GM18498 (cell line): ENCODE results near the gene TMEM80.
"Not testable (repeated sequence)": the region's sequence is repeated elsewhere in the genome, so short reads cannot be mapped to it uniquely, and the experiment has no call there.

Experiments
- ATAC-seq: cut with Tn5 transposase; IDR thresholded peaks from one replicate; pipeline ENCODE4 v1.9.1; 2021; ENCODE audit warnings: mild to moderate bottlenecking, moderate library complexity; ENCODE audit not compliant: unreplicated experiment

TMEM80 gene

GRCh38 chr11:695538-696248 is at the start of gene TMEM80:
TMEM80 (plus strand) TSS chr11:695816; CDS start chr11:695828, 12 bp downstream.
- ATAC-seq = peak; percentile 73

- ATAC-seq = no peak
Observed at GRCh38 chr11:646214-646613, 49.4 kb upstream of the TMEM80 start.

GRCh38 chr11:647672-648158 is 47.9 kb upstream of the TMEM80 start:
- ATAC-seq = not testable (repeated sequence)

GRCh38 chr11:650482-650881 is 45.1 kb upstream of the TMEM80 start:
- no peak for ATAC-seq

- not testable (repeated sequence) for ATAC-seq
Observed at GRCh38 chr11:653136-653535, 42.5 kb upstream of the TMEM80 start.

- ATAC-seq = no peak
Observed at GRCh38 chr11:653837-654236, 41.8 kb upstream of the TMEM80 start.

- ATAC-seq = not testable (repeated sequence)
Observed at GRCh38 chr11:654444-654843, 41.2 kb upstream of the TMEM80 start.

GRCh38 chr11:655036-655726 is 40.4 kb upstream of the TMEM80 start:
- ATAC-seq = no peak

- no peak for ATAC-seq
Observed at GRCh38 chr11:656426-656825, 39.2 kb upstream of the TMEM80 start.

GRCh38 chr11:656866-657265 is 38.8 kb upstream of the TMEM80 start:
- ATAC-seq = no peak

- ATAC-seq = no peak
Observed at GRCh38 chr11:657691-658126, 37.9 kb upstream of the TMEM80 start.

- ATAC-seq = no peak
Observed at GRCh38 chr11:659532-660085, 36.0 kb upstream of the TMEM80 start.

- no peak for ATAC-seq
Observed at GRCh38 chr11:660281-660680, 35.3 kb upstream of the TMEM80 start.

GRCh38 chr11:660681-661444 is 34.8 kb upstream of the TMEM80 start:
- ATAC-seq = no peak

GRCh38 chr11:662689-663274 is 32.8 kb upstream of the TMEM80 start:
- ATAC-seq = no peak

- no peak for ATAC-seq
Observed at GRCh38 chr11:665062-665703, 30.4 kb upstream of the TMEM80 start.

- ATAC-seq = no peak
Observed at GRCh38 chr11:665704-666281, 29.8 kb upstream of the TMEM80 start.

GRCh38 chr11:673866-674265 is 21.8 kb upstream of the TMEM80 start:
- no peak for ATAC-seq

- ATAC-seq = no peak
Observed at GRCh38 chr11:674406-674805, 21.2 kb upstream of the TMEM80 start.

GRCh38 chr11:678297-678696 is 17.3 kb upstream of the TMEM80 start:
- no peak for ATAC-seq
